ENCODE results near the gene C16orf92.
"Not testable (repeated sequence)": the region's sequence is repeated elsewhere in the genome, so short reads cannot be mapped to it uniquely, and the experiment has no call there.

Gene C16orf92

GRCh38 chr16:30009990-30010843 is 12.8 kb upstream of the C16orf92 start:
- no peak overlapping the region for H3K4me3 ChIP-seq (ENCODE audit: control insufficient read depth, low read depth, low read length)
- TF ChIP-seq CTCF (conservative IDR thresholded peaks at IDR 0.05; ENCODE audit: control insufficient read depth, insufficient read depth, low read depth, low read length): no peak

GRCh38 chr16:30010844-30011713 is 11.9 kb upstream of the C16orf92 start, which contains the start of gene DOC2A:
Gene DOC2A, minus strand, starts transcription at chr16:30011027. Its CDS starts 805 bp downstream, at chr16:30010222.
- no peak for DNase-seq (ENCODE audit: low read depth)
- no peak for TF ChIP-seq CTCF (conservative IDR thresholded peaks at IDR 0.05; ENCODE audit: control insufficient read depth, insufficient read depth, low read depth, low read length)
- H3K4me3 ChIP-seq (ENCODE audit: control insufficient read depth, low read depth, low read length): peak within 1 kb of the TSS; percentile 19

More at GRCh38 chr16:30009990-30010843, 12.8 kb upstream of the C16orf92 start:
- no peak for DNase-seq (ENCODE audit: low read depth)

- no peak for DNase-seq (ENCODE audit: low read depth)
Measured at GRCh38 chr16:30011714-30012504, 11.1 kb upstream of the C16orf92 start.

GRCh38 chr16:30012598-30012997 is 10.4 kb upstream of the C16orf92 start:
- not testable (repeated sequence) for DNase-seq (ENCODE audit: low read depth); H3K4me3 ChIP-seq (ENCODE audit: control insufficient read depth, low read depth, low read length)

More at GRCh38 chr16:30011714-30012504, 11.1 kb upstream of the C16orf92 start:
- H3K4me3 ChIP-seq (ENCODE audit: control insufficient read depth, low read depth, low read length): no peak overlapping the region
- no peak for TF ChIP-seq CTCF (conservative IDR thresholded peaks at IDR 0.05; ENCODE audit: control insufficient read depth, insufficient read depth, low read depth, low read length)

- H3K4me3 ChIP-seq (ENCODE audit: control insufficient read depth, low read depth, low read length); DNase-seq (ENCODE audit: low read depth): not testable (repeated sequence)
Measured at GRCh38 chr16:30015450-30015849, 7.5 kb upstream of the C16orf92 start.

GRCh38 chr16:30016555-30017276 is 6.3 kb upstream of the C16orf92 start:
- no peak for DNase-seq (ENCODE audit: low read depth)
- no peak for TF ChIP-seq CTCF (conservative IDR thresholded peaks at IDR 0.05; ENCODE audit: control insufficient read depth, insufficient read depth, low read depth, low read length)
- no peak overlapping the region for H3K4me3 ChIP-seq (ENCODE audit: control insufficient read depth, low read depth, low read length)

GRCh38 chr16:30017277-30017656 is 5.7 kb upstream of the C16orf92 start:
- H3K4me3 ChIP-seq (ENCODE audit: control insufficient read depth, low read depth, low read length): no peak overlapping the region
- no peak for TF ChIP-seq CTCF (conservative IDR thresholded peaks at IDR 0.05; ENCODE audit: control insufficient read depth, insufficient read depth, low read depth, low read length)
- DNase-seq (ENCODE audit: low read depth): no peak

GRCh38 chr16:30017937-30018336 is 5.1 kb upstream of the C16orf92 start:
- not testable (repeated sequence) for H3K4me3 ChIP-seq (ENCODE audit: control insufficient read depth, low read depth, low read length); DNase-seq (ENCODE audit: low read depth)

Data from fibroblast of mammary gland (primary cell).